WTC11 (cell line): ENCODE measurements around the gene LCA5L.

ENCODE experiments used
- ATF1 ChIP-seq: sonication (generic); formaldehyde crosslinking; IDR thresholded peaks from 2 replicates; pipeline ENCODE4 v1.8.1; 2023; ENCODE audit warnings: mild to moderate bottlenecking, moderate library complexity, missing genetic modification reagents
- ATF2 ChIP-seq: sonication (generic); formaldehyde crosslinking; IDR thresholded peaks from 2 replicates; pipeline ENCODE4 v1.8.1; 2022; ENCODE audit warnings: low read depth, missing genetic modification reagents, borderline replicate concordance
- CTCF ChIP-seq: fragments of 200-600 bp; IDR thresholded peaks from 2 replicates; pipeline ENCODE4 v1.8.0; 2022; ENCODE audit warnings: antibody characterized with exemption
- ESRRA ChIP-seq: sonication (generic); formaldehyde crosslinking; IDR thresholded peaks from 2 replicates; pipeline ENCODE4 v1.8.1; 2022; ENCODE audit warnings: mild to moderate bottlenecking, missing genetic modification reagents, borderline replicate concordance
- JUN ChIP-seq: sonication (generic); formaldehyde crosslinking; IDR thresholded peaks from 2 replicates; pipeline ENCODE4 v1.8.0; 2023; ENCODE audit warnings: mild to moderate bottlenecking, missing genetic modification reagents
- MXD4 ChIP-seq: fragments of 250-450 bp; sonication (Bioruptor Pico); IDR thresholded peaks from 2 replicates; pipeline ENCODE4 v1.8.0; 2021; ENCODE audit warnings: mild to moderate bottlenecking, moderate library complexity, borderline replicate concordance
- NFYB ChIP-seq: sonication (generic); formaldehyde crosslinking; conservative IDR thresholded peaks from 2 replicates; pipeline ENCODE4 v1.8.0; 2022; ENCODE audit warnings: low read depth, missing genetic modification reagents
- NR3C1 ChIP-seq: sonication (generic); formaldehyde crosslinking; conservative IDR thresholded peaks from 2 replicates; pipeline ENCODE4 v1.8.1; 2023; ENCODE audit warnings: low read depth, mild to moderate bottlenecking, missing genetic modification reagents
- RELA ChIP-seq: sonication (generic); formaldehyde crosslinking; IDR thresholded peaks from 2 replicates; pipeline ENCODE4 v1.8.1; 2022; ENCODE audit warnings: missing genetic modification reagents, mild to moderate bottlenecking, borderline replicate concordance
- USF1 ChIP-seq: sonication (generic); formaldehyde crosslinking; IDR thresholded peaks from 2 replicates; pipeline ENCODE4 v1.8.0; 2022; ENCODE audit warnings: mild to moderate bottlenecking, missing genetic modification reagents
- USF2 ChIP-seq: sonication (generic); formaldehyde crosslinking; IDR thresholded peaks from 2 replicates; pipeline ENCODE4 v1.8.1; 2023; ENCODE audit warnings: mild to moderate bottlenecking, missing genetic modification reagents, moderate library complexity
- ZNF396 ChIP-seq: fragments of 250-450 bp; sonication (Bioruptor Pico); IDR thresholded peaks from 2 replicates; pipeline ENCODE4 v1.8.0; 2021; ENCODE audit warnings: mild to moderate bottlenecking, moderate library complexity, borderline replicate concordance
- TF ChIP-seq, protein P1 (sequence below): sonication (generic); formaldehyde crosslinking; IDR thresholded peaks from 2 replicates; pipeline ENCODE4 v1.8.1; 2023; ENCODE audit warnings: mild to moderate bottlenecking, missing genetic modification reagents, moderate library complexity
- TF ChIP-seq, protein P2 (sequence below): sonication (generic); formaldehyde crosslinking; IDR thresholded peaks from 2 replicates; pipeline ENCODE4 v1.8.0; 2022; ENCODE audit warnings: mild to moderate bottlenecking, missing genetic modification reagents

GRCh38 chr21:39422527-39423241, 22.9 kb downstream of the LCA5L start:
- TF ChIP-seq CTCF, result no peak
- TF ChIP-seq, protein P1, sequence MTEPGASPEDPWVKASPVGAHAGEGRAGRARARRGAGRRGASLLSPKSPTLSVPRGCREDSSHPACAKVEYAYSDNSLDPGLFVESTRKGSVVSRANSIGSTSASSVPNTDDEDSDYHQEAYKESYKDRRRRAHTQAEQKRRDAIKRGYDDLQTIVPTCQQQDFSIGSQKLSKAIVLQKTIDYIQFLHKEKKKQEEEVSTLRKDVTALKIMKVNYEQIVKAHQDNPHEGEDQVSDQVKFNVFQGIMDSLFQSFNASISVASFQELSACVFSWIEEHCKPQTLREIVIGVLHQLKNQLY (CRISPR knock-in tag), result no peak
- TF ChIP-seq, protein P2, sequence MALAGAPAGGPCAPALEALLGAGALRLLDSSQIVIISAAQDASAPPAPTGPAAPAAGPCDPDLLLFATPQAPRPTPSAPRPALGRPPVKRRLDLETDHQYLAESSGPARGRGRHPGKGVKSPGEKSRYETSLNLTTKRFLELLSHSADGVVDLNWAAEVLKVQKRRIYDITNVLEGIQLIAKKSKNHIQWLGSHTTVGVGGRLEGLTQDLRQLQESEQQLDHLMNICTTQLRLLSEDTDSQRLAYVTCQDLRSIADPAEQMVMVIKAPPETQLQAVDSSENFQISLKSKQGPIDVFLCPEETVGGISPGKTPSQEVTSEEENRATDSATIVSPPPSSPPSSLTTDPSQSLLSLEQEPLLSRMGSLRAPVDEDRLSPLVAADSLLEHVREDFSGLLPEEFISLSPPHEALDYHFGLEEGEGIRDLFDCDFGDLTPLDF (CRISPR knock-in tag), result no peak
- no peak for TF ChIP-seq ATF2 (CRISPR knock-in tag)
- TF ChIP-seq USF2 (CRISPR knock-in tag), result no peak
- no peak for TF ChIP-seq ATF1
- TF ChIP-seq NFYB, result no peak
- TF ChIP-seq MXD4 (CRISPR knock-in tag), result no peak
- TF ChIP-seq USF1 (CRISPR knock-in tag), result no peak
- no peak for TF ChIP-seq ZNF396
- TF ChIP-seq NR3C1 (CRISPR knock-in tag), result no peak
- TF ChIP-seq JUN (CRISPR knock-in tag), result no peak
- no peak for TF ChIP-seq RELA (CRISPR knock-in tag)
- no peak for TF ChIP-seq ESRRA
